Measurements from ENCODE around the gene ARL9.

DNA sequence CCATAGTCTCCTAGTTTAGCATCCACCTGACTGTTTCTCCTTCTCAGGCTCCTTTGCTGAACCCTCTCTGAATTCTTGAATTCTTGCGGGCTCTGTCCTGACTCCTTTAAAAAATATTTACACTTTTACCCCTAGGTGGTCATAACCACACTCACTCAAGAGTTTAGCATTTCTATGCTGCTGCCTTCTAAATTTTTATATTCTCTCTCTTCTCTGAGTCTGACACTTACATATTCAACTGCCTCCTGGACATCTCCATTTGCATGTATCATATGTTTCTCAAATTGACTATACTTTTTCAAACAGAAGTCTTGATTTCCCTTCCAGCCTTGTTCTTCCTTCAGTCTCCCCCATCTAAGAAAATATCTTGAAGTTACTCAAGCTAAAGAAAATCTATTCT lies 31.6 kb downstream of the ARL9 start:
- TF ChIP-seq POLR2A (IDR thresholded peaks at IDR 0.05): no peak
- TF ChIP-seq, protein P1, sequence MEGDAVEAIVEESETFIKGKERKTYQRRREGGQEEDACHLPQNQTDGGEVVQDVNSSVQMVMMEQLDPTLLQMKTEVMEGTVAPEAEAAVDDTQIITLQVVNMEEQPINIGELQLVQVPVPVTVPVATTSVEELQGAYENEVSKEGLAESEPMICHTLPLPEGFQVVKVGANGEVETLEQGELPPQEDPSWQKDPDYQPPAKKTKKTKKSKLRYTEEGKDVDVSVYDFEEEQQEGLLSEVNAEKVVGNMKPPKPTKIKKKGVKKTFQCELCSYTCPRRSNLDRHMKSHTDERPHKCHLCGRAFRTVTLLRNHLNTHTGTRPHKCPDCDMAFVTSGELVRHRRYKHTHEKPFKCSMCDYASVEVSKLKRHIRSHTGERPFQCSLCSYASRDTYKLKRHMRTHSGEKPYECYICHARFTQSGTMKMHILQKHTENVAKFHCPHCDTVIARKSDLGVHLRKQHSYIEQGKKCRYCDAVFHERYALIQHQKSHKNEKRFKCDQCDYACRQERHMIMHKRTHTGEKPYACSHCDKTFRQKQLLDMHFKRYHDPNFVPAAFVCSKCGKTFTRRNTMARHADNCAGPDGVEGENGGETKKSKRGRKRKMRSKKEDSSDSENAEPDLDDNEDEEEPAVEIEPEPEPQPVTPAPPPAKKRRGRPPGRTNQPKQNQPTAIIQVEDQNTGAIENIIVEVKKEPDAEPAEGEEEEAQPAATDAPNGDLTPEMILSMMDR (IDR thresholded peaks at IDR 0.05): no peak
